K562 (cell line): ENCODE results near the gene ECE2. TPM values are rescaled to one million over a fixed set of nuclear protein-coding genes. Genes with fewer than 3 reads are reported as not detected.
A peak's percentile ranks its signal among the peaks of the same experiment; 100 is the strongest.

Experiments used
- ATAC-seq: fragments of 200-7000 bp; cut with Tn5 transposase; 3 replicates; pipeline ENCODE4 v1.9.1; 2020; ENCODE audit warnings: moderate library complexity
- BruUV-seq: library from RNA; stranded (reverse); fragments of 400-500 nt; replicated peaks from 2 replicates; lab custom pipeline; 2021; lab: Mats Ljungman, UMichigan
- CTCF ChIA-PET: fragments of 300-600 bp; formaldehyde crosslinking; extraction: SDS; loops from one replicate; lab custom pipeline; 2021; ENCODE audit warnings: low intra/inter-chr PET ratio; lab: Yijun Ruan, JAX
- POLR2A ChIA-PET: fragments of 300-600, 350-650 bp; sonication (Branson Sonifier 250); formaldehyde crosslinking; extraction: SDS; loops from one replicate; lab custom pipeline; 2021; ENCODE audit warnings: antibody characterized with exemption, inconsistent platforms; lab: Yijun Ruan, JAX
- DNase-seq, 4 experiments: peaks; one replicate each; pipeline versions ENCODE4 v3.0.0 to v3.0.0-alpha.2; 2011 to 2018; ENCODE audit warnings: low spot score in 3 of 4, mixed read lengths in 3 of 4; ENCODE audit errors: extremely low read depth in 1 of 4
- FAIRE-seq: peaks from 2 replicates; lab custom pipeline; 2011; peaks lifted over from hg19 to GRCh38; lab: Jason Lieb, UNC
- H2AFZ ChIP-seq: 2 replicates; pipeline ENCODE4 v1.6.0; 2011; ENCODE audit warnings: low read depth, low read length, control low read depth, inconsistent platforms
- H3K27ac ChIP-seq: fragments of 200-600 bp; 3 replicates; pipeline ENCODE4 v1.8.0; 2011; ENCODE audit warnings: low read depth, mild to moderate bottlenecking, control low read depth, inconsistent platforms, low read length, moderate library complexity, mixed read lengths; ENCODE audit errors: extremely low read depth
- H3K27me3 ChIP-seq, 2 experiments: fragments of 300-600 bp in 1 of 2; 2 replicates in 1 of 2; 3 replicates in 1 of 2; pipeline versions ENCODE4 v1.6.0 to v1.8.0; 2011; ENCODE audit warnings: inconsistent platforms in 2 of 2, low read length in 2 of 2, mild to moderate bottlenecking in 1 of 2, mixed read lengths in 1 of 2, moderate library complexity in 1 of 2; ENCODE audit not compliant: control insufficient read depth in 2 of 2, insufficient read depth in 2 of 2
- H3K36me3 ChIP-seq: fragments of 300-600 bp; 3 replicates; pipeline ENCODE4 v1.8.0; 2011; ENCODE audit warnings: mild to moderate bottlenecking, low read length, inconsistent platforms; ENCODE audit not compliant: control insufficient read depth, insufficient read depth
- H3K4me1 ChIP-seq, 2 experiments: fragments of 200-600 bp in 1 of 2; replicated peaks in 1 of 2; 2 replicates in 1 of 2; 3 replicates in 1 of 2; pipeline versions ENCODE4 v1.5.1 to v1.8.0; 2011; ENCODE audit warnings: inconsistent platforms in 2 of 2, low read length in 2 of 2, mild to moderate bottlenecking in 1 of 2, mixed read lengths in 1 of 2, moderate library complexity in 1 of 2; ENCODE audit not compliant: control insufficient read depth in 2 of 2, insufficient read depth in 2 of 2
- H3K4me2 ChIP-seq: 2 replicates; pipeline ENCODE4 v1.6.1; 2011; ENCODE audit warnings: low read length, control low read depth, inconsistent platforms, mixed read lengths; ENCODE audit not compliant: insufficient read depth
- H3K4me3 ChIP-seq: fragments of 200-600 bp; sonication (generic), shearing (Covaris generic); 2 replicates; pipeline ENCODE4 v1.5.1; 2016; ENCODE audit warnings: control low read depth, inconsistent platforms
- H3K79me2 ChIP-seq: fragments of 200-600 bp; 3 replicates; pipeline ENCODE4 v1.8.0; 2011; ENCODE audit warnings: low read length, inconsistent platforms; ENCODE audit not compliant: control insufficient read depth, insufficient read depth
- H3K9ac ChIP-seq, 2 experiments: 2 replicates each; pipeline versions ENCODE4 v1.6.0 to v1.6.1; 2011; ENCODE audit warnings: low read depth in 2 of 2, low read length in 2 of 2, control low read depth in 1 of 2, inconsistent platforms in 1 of 2, mild to moderate bottlenecking in 1 of 2, mixed read lengths in 1 of 2; ENCODE audit not compliant: insufficient read depth in 1 of 2
- H3K9me1 ChIP-seq: one replicate; pipeline ENCODE4 v1.6.0; 2011; ENCODE audit warnings: inconsistent platforms, mild to moderate bottlenecking, low read length, moderate library complexity; ENCODE audit not compliant: control insufficient read depth, insufficient read depth
- H3K9me3 ChIP-seq: replicated peaks from 2 replicates; pipeline ENCODE4 v1.5.1; 2011; ENCODE audit warnings: low read depth, low read length, inconsistent platforms; ENCODE audit not compliant: control insufficient read depth, insufficient read depth
- H4K20me1 ChIP-seq: replicated peaks from 2 replicates; pipeline ENCODE4 v1.6.1; 2011; ENCODE audit warnings: low read length, inconsistent platforms, mixed read lengths; ENCODE audit not compliant: control insufficient read depth, insufficient read depth
- DPF2 ChIP-seq: fragments of 450-650 bp; IDR thresholded peaks from 2 replicates; pipeline ENCODE4 v1.6.1; 2016
- MTA2 ChIP-seq: fragments of 450-650 bp; IDR thresholded peaks from 2 replicates; pipeline ENCODE4 v1.6.1; 2016; ENCODE audit warnings: low read depth
- NFATC3 ChIP-seq: fragments of 450-650 bp; IDR thresholded peaks from 2 replicates; pipeline ENCODE4 v1.6.1; 2017; ENCODE audit warnings: mild to moderate bottlenecking
- POLR2G ChIP-seq: fragments of 200-400 bp; formaldehyde crosslinking; IDR thresholded peaks from 2 replicates; pipeline ENCODE4 v1.6.1; 2017; ENCODE audit warnings: low read depth, mild to moderate bottlenecking, antibody characterized with exemption, low read length, moderate library complexity
- RUNX1 ChIP-seq: sonication (generic); IDR thresholded peaks from 2 replicates; pipeline ENCODE4 v1.6.1; 2016; ENCODE audit warnings: antibody characterized with exemption, low read depth
- SIX5 ChIP-seq, 2 experiments: IDR thresholded peaks; 2 replicates each; pipeline ENCODE4 v1.6.1; 2011; ENCODE audit warnings: low read length in 2 of 2, borderline replicate concordance in 1 of 2, low read depth in 1 of 2, mild to moderate bottlenecking in 1 of 2, moderate library complexity in 1 of 2; ENCODE audit not compliant: insufficient read depth in 1 of 2
- SP2 ChIP-seq: IDR thresholded peaks from 2 replicates; pipeline ENCODE4 v1.6.1; 2011; ENCODE audit warnings: mild to moderate bottlenecking, low read depth, low read length, moderate library complexity; ENCODE audit not compliant: poor library complexity, severe bottlenecking; ENCODE audit errors: extremely low read depth
- ZNF57 ChIP-seq: fragments of 450-650 bp; formaldehyde crosslinking; IDR thresholded peaks from 2 replicates; pipeline ENCODE4 v1.4.0; 2020; ENCODE audit warnings: mild to moderate bottlenecking, moderate library complexity
- WGBS: fragments of 100-300 bp; shearing (Covaris generic); methylation state at CpG from one replicate; pipeline ENCODE4 v1.1.6; 2016; ENCODE audit warnings: low coverage, mixed read lengths; ENCODE audit not compliant: insufficient coverage; ENCODE audit errors: missing lambda C conversion rate; 5-methylcytosine and 5-hydroxymethylcytosine counted together
- in situ Hi-C: fragments of 300-500 bp; cut with MboI; formaldehyde crosslinking; loops from 4 replicates; pipeline ENCODE4 v1.15.0; 2018; ENCODE audit warnings: inconsistent platforms, mixed read lengths
- intact Hi-C: fragments of 100-400 bp; cut with micrococcal nuclease; formaldehyde crosslinking; loops from 2 replicates; pipeline ENCODE4 v1.14.2; 2022
- polyA plus RNA-seq, 8 experiments: library from polyadenylated mRNA; depleted of rRNA in 4 of 8; stranded (reverse) in 5 of 8; unstranded in 3 of 8; fragments of >200 nt; fragmentation: Nextera tagmentation in 2 of 8; fragmentation: Illumina TruSeq in 1 of 8; extraction: Ambion mirVana in 2 of 8; extraction: Trizol in 1 of 8; gene quantifications; 2 replicates each; pipeline versions ENCODE4 v1.2.1 to v1.2.3, GENCODE V29; 2011 to 2014; ENCODE audit warnings: inconsistent platforms in 1 of 8, missing spikeins in 1 of 8
- total RNA-seq, 7 experiments: library from RNA; depleted of rRNA in 6 of 7; stranded (reverse); fragments of >200 nt in 6 of 7; fragmentation: Illumina TruSeq in 2 of 7; extraction: Trizol in 2 of 7; gene quantifications; 2 replicates each; pipeline versions ENCODE4 v1.2.1 to v1.2.3, GENCODE V29; 2011 to 2021; ENCODE audit warnings: low replicate concordance in 1 of 7
- TF ChIP-seq, protein P1 (sequence below): fragments of 250-450 bp; sonication (Bioruptor Pico); IDR thresholded peaks from 2 replicates; pipeline ENCODE4 v1.4.0; 2020; ENCODE audit warnings: mild to moderate bottlenecking, moderate library complexity
- TF ChIP-seq, protein P2 (sequence below): conservative IDR thresholded peaks from 2 replicates; pipeline ENCODE4 v1.6.1; 2011; ENCODE audit warnings: low read depth, mild to moderate bottlenecking, low read length; ENCODE audit not compliant: control insufficient read depth
- TF ChIP-seq, protein P3 (sequence below): sonication (generic); formaldehyde crosslinking; IDR thresholded peaks from 2 replicates; pipeline ENCODE4 v1.9.0; 2022; ENCODE audit warnings: mild to moderate bottlenecking, missing genetic modification reagents

Gene ECE2
- total and polyA plus RNA-seq, 9 of the 15 experiments (the other 6 are each of a cell fraction or from before 2014, with no cell fraction given) = not detected

DNA sequence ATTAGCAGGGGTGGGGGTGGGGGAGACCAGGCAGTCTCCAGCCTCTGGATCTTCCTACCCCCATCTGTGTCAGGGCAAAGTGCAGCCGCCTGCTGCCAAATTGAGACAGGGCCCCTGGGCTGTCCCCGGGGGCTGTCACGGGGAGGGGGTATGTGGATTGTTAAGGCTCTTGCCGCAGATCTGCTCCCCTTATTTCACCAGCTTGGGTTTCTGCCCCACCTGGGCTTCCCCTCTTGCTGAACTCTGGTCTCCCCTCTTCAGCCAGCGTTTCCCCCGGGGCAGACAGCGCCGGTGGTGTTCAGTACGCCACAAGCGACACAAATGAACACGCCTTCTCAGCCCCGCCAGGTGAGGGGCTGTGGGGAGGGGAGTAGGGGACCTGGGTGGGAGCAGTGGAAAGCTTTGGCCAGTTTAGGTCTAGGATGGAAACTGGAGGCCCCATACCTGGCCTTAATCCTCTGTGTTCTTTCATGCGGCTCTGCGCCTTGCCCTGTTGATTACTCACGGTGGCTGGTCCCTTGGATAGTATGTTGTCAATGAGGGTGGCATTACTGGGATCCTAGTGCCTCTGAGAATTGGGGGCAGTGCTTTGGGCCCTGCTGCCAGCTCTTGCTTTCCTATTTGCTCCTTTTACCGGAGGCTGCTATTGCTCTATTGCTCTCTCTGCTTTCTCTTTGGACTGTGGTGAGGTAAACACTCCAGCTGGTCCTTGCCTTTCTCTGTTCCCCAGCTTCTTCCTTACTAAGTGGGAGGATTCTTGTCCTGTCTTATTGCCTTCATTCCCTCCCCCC lies 40.2 kb downstream of the ECE2 start:
- POLR2A ChIA-PET = interaction anchor here (0.5 to 2.3 kb wide), 15 partner anchors 10 to 136 kb away, joined by 3 to 24 read pairs (median 4); partner anchors contain the start of gene PSMD2
- WGBS = 6% methylated on average over 15 of the region's 16 CpGs

DNA sequence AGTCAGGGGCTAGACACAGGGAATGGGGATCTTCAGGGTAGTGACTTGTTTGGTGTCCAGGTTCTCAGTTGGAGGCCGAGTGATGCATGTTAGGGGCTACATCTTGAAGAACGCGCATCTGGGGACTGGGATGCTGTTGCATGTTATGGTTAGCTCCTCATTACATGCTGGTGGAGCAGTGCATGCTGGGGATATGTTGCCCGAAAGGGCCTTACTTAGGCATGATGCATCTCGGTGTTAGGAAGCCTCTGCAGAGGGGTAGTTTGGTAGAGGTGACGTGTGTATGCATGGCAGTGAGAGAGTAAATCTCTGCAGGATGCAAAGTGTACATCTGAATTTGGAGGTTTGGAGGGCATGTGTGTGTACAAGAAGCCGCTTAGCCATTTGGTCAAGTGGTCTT lies 41.0 kb downstream of the ECE2 start:
- no peak overlapping the region; the same call in 2 of the 3 replicates for H3K27ac ChIP-seq
- H3K9ac ChIP-seq = peak overlapping the region; percentile 99 to 100; a peak in 2 of 4 replicates
- CTCF ChIA-PET = no interaction called here
- H3K4me2 ChIP-seq = peak overlapping the region; percentile 99
- POLR2A ChIA-PET = interaction anchor here (0.5 to 2.3 kb wide), 8 partner anchors 10 to 136 kb away, joined by 3 to 24 read pairs (median 4); no protein-coding TSS in a partner anchor
- in situ Hi-C loops (no loop called here), intact Hi-C loops (no loop called here)
- WGBS = 81% methylated on average over 7 of the region's 7 CpGs
- H3K79me2 ChIP-seq = peaks cover 74% of the 10 kb centered on the region
- peaks cover 65% of the 10 kb centered on the region for H3K36me3 ChIP-seq
- H3K4me3 ChIP-seq = peak overlapping the region; percentile 100
- peaks cover 13 to 39% of the 10 kb centered on the region in 2 experiments; a peak in 4 of 5 replicates for H3K4me1 ChIP-seq
- FAIRE-seq (no peak), ATAC-seq (no peak), DNase-seq (no peak)
- BruUV-seq = no TSS peak
- peaks cover 41% of the 10 kb centered on the region for H4K20me1 ChIP-seq
- H3K27me3 ChIP-seq = no peaks in the 10 kb centered on the region
- H3K9me1 ChIP-seq = peaks cover 13% of the 10 kb centered on the region
- H2AFZ ChIP-seq = no peak overlapping the region
- no peaks in the 10 kb centered on the region for H3K9me3 ChIP-seq
- TF ChIP-seq DPF2 (no peak), SP2 (no peak), ZNF57 (CRISPR knock-in tag) (no peak), SIX5 (IDR thresholded peaks at IDR 0.05; ENCODE audit: borderline replicate concordance in 1 of 2, insufficient read depth in 1 of 2, low read depth in 1 of 2, low read length in 2 of 2) (no peak), NFATC3 (no peak), RUNX1 (no peak)
- TF ChIP-seq, protein P1, sequence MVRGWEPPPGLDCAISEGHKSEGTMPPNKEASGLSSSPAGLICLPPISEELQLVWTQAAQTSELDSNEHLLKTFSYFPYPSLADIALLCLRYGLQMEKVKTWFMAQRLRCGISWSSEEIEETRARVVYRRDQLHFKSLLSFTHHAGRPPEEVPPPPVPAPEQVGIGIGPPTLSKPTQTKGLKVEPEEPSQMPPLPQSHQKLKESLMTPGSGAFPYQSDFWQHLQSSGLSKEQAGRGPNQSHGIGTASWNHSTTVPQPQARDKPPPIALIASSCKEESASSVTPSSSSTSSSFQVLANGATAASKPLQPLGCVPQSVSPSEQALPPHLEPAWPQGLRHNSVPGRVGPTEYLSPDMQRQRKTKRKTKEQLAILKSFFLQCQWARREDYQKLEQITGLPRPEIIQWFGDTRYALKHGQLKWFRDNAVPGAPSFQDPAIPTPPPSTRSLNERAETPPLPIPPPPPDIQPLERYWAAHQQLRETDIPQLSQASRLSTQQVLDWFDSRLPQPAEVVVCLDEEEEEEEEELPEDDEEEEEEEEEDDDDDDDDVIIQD (CRISPR knock-in tag) = no peak
- TF ChIP-seq, protein P2, sequence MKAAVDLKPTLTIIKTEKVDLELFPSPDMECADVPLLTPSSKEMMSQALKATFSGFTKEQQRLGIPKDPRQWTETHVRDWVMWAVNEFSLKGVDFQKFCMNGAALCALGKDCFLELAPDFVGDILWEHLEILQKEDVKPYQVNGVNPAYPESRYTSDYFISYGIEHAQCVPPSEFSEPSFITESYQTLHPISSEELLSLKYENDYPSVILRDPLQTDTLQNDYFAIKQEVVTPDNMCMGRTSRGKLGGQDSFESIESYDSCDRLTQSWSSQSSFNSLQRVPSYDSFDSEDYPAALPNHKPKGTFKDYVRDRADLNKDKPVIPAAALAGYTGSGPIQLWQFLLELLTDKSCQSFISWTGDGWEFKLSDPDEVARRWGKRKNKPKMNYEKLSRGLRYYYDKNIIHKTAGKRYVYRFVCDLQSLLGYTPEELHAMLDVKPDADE = no peak
- TF ChIP-seq, protein P3, sequence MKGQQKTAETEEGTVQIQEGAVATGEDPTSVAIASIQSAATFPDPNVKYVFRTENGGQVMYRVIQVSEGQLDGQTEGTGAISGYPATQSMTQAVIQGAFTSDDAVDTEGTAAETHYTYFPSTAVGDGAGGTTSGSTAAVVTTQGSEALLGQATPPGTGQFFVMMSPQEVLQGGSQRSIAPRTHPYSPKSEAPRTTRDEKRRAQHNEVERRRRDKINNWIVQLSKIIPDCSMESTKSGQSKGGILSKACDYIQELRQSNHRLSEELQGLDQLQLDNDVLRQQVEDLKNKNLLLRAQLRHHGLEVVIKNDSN (CRISPR knock-in tag) = no peak

More for the DNA sequence above, 40.2 kb downstream of the ECE2 start:
- intact Hi-C loops = loop anchor here (2.0 kb wide), 1 partner anchor 17 kb away; the partner anchor contains the start of gene PSMD2
- in situ Hi-C loops = no loop called here
- H3K27me3 ChIP-seq = no peaks in the 10 kb centered on the region
- no peaks in the 10 kb centered on the region for H3K9me3 ChIP-seq
- peak in 2 of 4 experiments; percentile 12 to 19 for DNase-seq
- peak overlapping the region; percentile 100 for H3K4me3 ChIP-seq
- no peak overlapping the region for H2AFZ ChIP-seq
- no TSS peak for BruUV-seq
- peak overlapping the region; percentile 99 to 100 for H3K9ac ChIP-seq
- peak overlapping the region; percentile 99 for H3K4me2 ChIP-seq
- peaks cover 13 to 39% of the 10 kb centered on the region in 2 experiments; a peak in 4 of 5 replicates for H3K4me1 ChIP-seq
- peak overlapping the region; percentile 94 for H3K27ac ChIP-seq
- peaks cover 41% of the 10 kb centered on the region for H4K20me1 ChIP-seq
- H3K9me1 ChIP-seq = peaks cover 13% of the 10 kb centered on the region
- peaks cover 66% of the 10 kb centered on the region for H3K79me2 ChIP-seq
- ATAC-seq = peak; percentile 6
- CTCF ChIA-PET = no interaction called here
- TF ChIP-seq POLR2G (peak; percentile 45; the same call in 1 of the 2 replicates), MTA2 (no peak)
- peaks cover 57% of the 10 kb centered on the region for H3K36me3 ChIP-seq
- FAIRE-seq = no peak
